Endothelial cell of umbilical vein (primary cell): ENCODE results near the gene SIPA1L3. TPM values are rescaled to one million over a fixed set of nuclear protein-coding genes. Genes with fewer than 3 reads are reported as not detected.

Experiments used
- BruUV-seq: library from RNA; stranded (reverse); fragments of 400-500 nt; replicated peaks from 2 replicates; lab custom pipeline; 2021; lab: Mats Ljungman, UMichigan
- CTCF ChIA-PET: fragments of 300-600, 350-600 bp; sonication (Branson Sonifier 250); formaldehyde crosslinking; loops from one replicate; lab custom pipeline; 2021; ENCODE audit warnings: antibody characterized with exemption, inconsistent platforms; lab: Charles Lee
- POLR2A ChIA-PET: fragments of 300-600, 350-600 bp; sonication (Branson Sonifier 250); formaldehyde crosslinking; loops from one replicate; lab custom pipeline; 2021; ENCODE audit warnings: antibody characterized with exemption, inconsistent platforms; lab: Charles Lee
- DNase-seq: peaks from one replicate; pipeline ENCODE4 v3.0.0-alpha.2; 2011; ENCODE audit warnings: low read depth, low spot score
- FAIRE-seq: peaks from 2 replicates; lab custom pipeline; 2011; peaks lifted over from hg19 to GRCh38; lab: Jason Lieb, UNC
- H2AFZ ChIP-seq: 2 replicates; pipeline ENCODE4 v1.6.0; 2012; ENCODE audit warnings: low read depth, low read length, control low read depth, inconsistent platforms
- H3K27ac ChIP-seq: 2 replicates; pipeline ENCODE4 v1.5.1; 2011; ENCODE audit warnings: low read depth, mild to moderate bottlenecking, control low read depth, low read length, moderate library complexity; ENCODE audit not compliant: insufficient read depth
- H3K27me3 ChIP-seq, 2 experiments: 2 replicates each; pipeline versions ENCODE4 v1.6.0 to v1.6.1; 2011; ENCODE audit warnings: low read length in 2 of 2, mixed read lengths in 1 of 2; ENCODE audit not compliant: control insufficient read depth in 2 of 2, insufficient read depth in 2 of 2
- H3K36me3 ChIP-seq, 2 experiments: 2 replicates in 1 of 2; 3 replicates in 1 of 2; pipeline ENCODE4 v1.5.1; 2011; ENCODE audit warnings: low read length in 2 of 2, mild to moderate bottlenecking in 1 of 2, moderate library complexity in 1 of 2; ENCODE audit not compliant: control insufficient read depth in 2 of 2, insufficient read depth in 2 of 2; ENCODE audit errors: extremely low read depth in 1 of 2
- H3K4me1 ChIP-seq: 3 replicates; pipeline ENCODE4 v1.5.1; 2011; ENCODE audit warnings: mild to moderate bottlenecking, low read length; ENCODE audit not compliant: control insufficient read depth, insufficient read depth; ENCODE audit errors: extremely low read depth
- H3K4me2 ChIP-seq: 2 replicates; pipeline ENCODE4 v1.6.1; 2011; ENCODE audit warnings: low read length, control low read depth, mixed read lengths; ENCODE audit not compliant: insufficient read depth
- H3K4me3 ChIP-seq, 3 experiments: fragments of 200-600 bp in 1 of 3; sonication (generic), shearing (Covaris generic) in 1 of 3; replicated peaks in 1 of 3; 2 replicates each; pipeline ENCODE4 v1.5.1; 2011 to 2016; ENCODE audit warnings: control low read depth in 3 of 3, low read length in 3 of 3, mild to moderate bottlenecking in 2 of 3, inconsistent platforms in 1 of 3, low read depth in 1 of 3, moderate library complexity in 1 of 3; ENCODE audit not compliant: insufficient read depth in 1 of 3
- H3K79me2 ChIP-seq: 2 replicates; pipeline ENCODE4 v1.6.0; 2012; ENCODE audit warnings: low read length, inconsistent platforms; ENCODE audit not compliant: control insufficient read depth, insufficient read depth
- H3K9ac ChIP-seq: replicated peaks from 2 replicates; pipeline ENCODE3; 2011; ENCODE audit warnings: low read length, control low read depth; ENCODE audit not compliant: insufficient read depth; ENCODE audit errors: extremely low read depth
- H3K9me1 ChIP-seq: replicated peaks from 3 replicates; pipeline ENCODE4 v1.6.0; 2011; ENCODE audit warnings: mild to moderate bottlenecking, low read length; ENCODE audit not compliant: control insufficient read depth, insufficient read depth; ENCODE audit errors: extremely low read depth
- H3K9me3 ChIP-seq: replicated peaks from 2 replicates; pipeline ENCODE4 v1.5.1; 2012; ENCODE audit warnings: low read length, inconsistent platforms; ENCODE audit not compliant: control insufficient read depth, insufficient read depth
- H4K20me1 ChIP-seq: replicated peaks from 2 replicates; pipeline ENCODE3; 2011; ENCODE audit warnings: mild to moderate bottlenecking, low read length; ENCODE audit not compliant: control insufficient read depth, insufficient read depth; ENCODE audit errors: extremely low read depth
- EZH2 ChIP-seq: IDR thresholded peaks from 2 replicates; pipeline ENCODE4 v1.6.1; 2012; ENCODE audit warnings: borderline replicate concordance, low read depth, mild to moderate bottlenecking, moderate library complexity, low read length, inconsistent platforms; ENCODE audit not compliant: severe bottlenecking
- FOS ChIP-seq: IDR thresholded peaks from 2 replicates; pipeline ENCODE4 v1.6.1; 2011; ENCODE audit warnings: mild to moderate bottlenecking, low read length, moderate library complexity, borderline replicate concordance; ENCODE audit not compliant: insufficient read depth
- GATA2 ChIP-seq: IDR thresholded peaks from 2 replicates; pipeline ENCODE4 v1.7.0; 2011; ENCODE audit warnings: low read depth, mild to moderate bottlenecking, moderate library complexity, mixed read lengths, low read length; ENCODE audit not compliant: insufficient read length, insufficient read depth
- JUN ChIP-seq: IDR thresholded peaks from 2 replicates; pipeline ENCODE4 v1.6.1; 2011; ENCODE audit warnings: borderline replicate concordance, low read depth; ENCODE audit not compliant: insufficient read length, insufficient read depth
- MYC ChIP-seq: IDR thresholded peaks from one replicate; pipeline ENCODE4 v1.6.1; 2011; ENCODE audit warnings: mild to moderate bottlenecking, low read depth, low read length
- POLR2A ChIP-seq: IDR thresholded peaks from 2 replicates; pipeline ENCODE4 v1.6.1; 2012; ENCODE audit warnings: low read depth, mild to moderate bottlenecking, control low read depth, low read length
- POLR2AphosphoS5 ChIP-seq: IDR thresholded peaks from 2 replicates; pipeline ENCODE4 v1.6.1; 2012; ENCODE audit warnings: low read depth, mild to moderate bottlenecking, control low read depth, low read length, moderate library complexity; ENCODE audit not compliant: insufficient read depth
- dilution Hi-C: fragments of 300-500 bp; cut with MboI; formaldehyde crosslinking; loops from one replicate; pipeline ENCODE4 v1.15.0; 2019; ENCODE audit warnings: low sequenced_read_pairs; ENCODE audit not compliant: extremely low pct_ligation_motif_present
- intact Hi-C: fragments of 100-400 bp; cut with micrococcal nuclease; formaldehyde crosslinking; loops from one replicate; pipeline ENCODE4 v1.10.0; 2022
- polyA plus RNA-seq, 4 experiments: library from polyadenylated mRNA; depleted of rRNA in 3 of 4; stranded (reverse) in 3 of 4; unstranded in 1 of 4; fragments of >200 nt; gene quantifications; 2 replicates each; pipeline versions ENCODE4 v1.2.1 to v1.2.3, GENCODE V29; 2011 to 2012; ENCODE audit warnings: missing spikeins in 1 of 4
- total RNA-seq: library from RNA; stranded (reverse); gene quantifications from 2 replicates; pipeline ENCODE4 v1.2.3, GENCODE V29; 2021
- TF ChIP-seq, protein P1 (sequence below), 2 donors: IDR thresholded peaks; 1 replicate in 1 of 2; 2 replicates in 1 of 2; pipeline ENCODE4 v1.5.1; 2011; ENCODE audit warnings: low read length in 2 of 2, mild to moderate bottlenecking in 2 of 2, moderate library complexity in 2 of 2, control low read depth in 1 of 2, inconsistent platforms in 1 of 2, low read depth in 1 of 2; ENCODE audit not compliant: insufficient read depth in 1 of 2; ENCODE audit errors: extremely low read depth in 1 of 2
- TF ChIP-seq, protein P2 (sequence below): IDR thresholded peaks from 2 replicates; pipeline ENCODE4 v1.6.1; 2011; ENCODE audit not compliant: insufficient read depth, insufficient read length

The SIPA1L3 gene
- total and polyA plus RNA-seq, 2 donors (not counting 3 experiments of a cell fraction or from before 2014, with no cell fraction given), result 14.2 to 47.2 TPM

DNA sequence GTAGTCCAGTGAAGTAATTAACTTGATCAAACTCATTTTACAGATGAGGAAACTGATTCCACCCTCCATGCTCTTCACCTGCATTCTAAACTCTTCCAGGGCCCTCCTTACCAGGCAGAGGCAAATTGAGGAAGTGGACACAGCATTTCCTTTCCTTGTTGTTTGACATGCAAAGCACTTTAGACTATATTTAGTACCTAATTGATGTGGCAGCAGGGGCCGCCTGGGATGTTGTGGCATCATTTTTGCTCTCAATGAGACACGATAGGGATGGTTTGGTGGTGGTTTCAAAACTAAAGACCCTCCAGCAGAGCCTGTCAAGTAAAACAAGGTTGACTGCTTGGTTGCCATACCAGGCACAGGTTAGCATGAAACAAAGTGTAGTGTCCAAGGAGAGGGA lies 7.9 kb downstream of the SIPA1L3 start:
- no peaks in the 10 kb centered on the region for H4K20me1 ChIP-seq
- CTCF ChIA-PET, result interaction anchor here (0.7 kb wide), 1 partner anchor 9 kb away, joined by 3 read pairs; no protein-coding TSS in a partner anchor

More for the DNA sequence above, 7.9 kb downstream of the SIPA1L3 start:
- POLR2A ChIA-PET, result no interaction called here
- H3K4me1 ChIP-seq, result peaks cover 3% of the 10 kb centered on the region
- no peak overlapping the region for H3K4me2 ChIP-seq
- H3K9ac ChIP-seq, result no peak overlapping the region
- no peak for DNase-seq
- peaks cover 82% of the 10 kb centered on the region for H3K79me2 ChIP-seq
- H3K27ac ChIP-seq, result no peak overlapping the region
- no peak overlapping the region for H3K4me3 ChIP-seq
- intact Hi-C loops, result no loop called here
- H3K9me3 ChIP-seq, result no peaks in the 10 kb centered on the region
- no peak for TF ChIP-seq GATA2
- TF ChIP-seq POLR2AphosphoS5, result no peak
- no peak for TF ChIP-seq JUN
- no peak for TF ChIP-seq POLR2A
- TF ChIP-seq FOS, result no peak
- TF ChIP-seq, protein P1, sequence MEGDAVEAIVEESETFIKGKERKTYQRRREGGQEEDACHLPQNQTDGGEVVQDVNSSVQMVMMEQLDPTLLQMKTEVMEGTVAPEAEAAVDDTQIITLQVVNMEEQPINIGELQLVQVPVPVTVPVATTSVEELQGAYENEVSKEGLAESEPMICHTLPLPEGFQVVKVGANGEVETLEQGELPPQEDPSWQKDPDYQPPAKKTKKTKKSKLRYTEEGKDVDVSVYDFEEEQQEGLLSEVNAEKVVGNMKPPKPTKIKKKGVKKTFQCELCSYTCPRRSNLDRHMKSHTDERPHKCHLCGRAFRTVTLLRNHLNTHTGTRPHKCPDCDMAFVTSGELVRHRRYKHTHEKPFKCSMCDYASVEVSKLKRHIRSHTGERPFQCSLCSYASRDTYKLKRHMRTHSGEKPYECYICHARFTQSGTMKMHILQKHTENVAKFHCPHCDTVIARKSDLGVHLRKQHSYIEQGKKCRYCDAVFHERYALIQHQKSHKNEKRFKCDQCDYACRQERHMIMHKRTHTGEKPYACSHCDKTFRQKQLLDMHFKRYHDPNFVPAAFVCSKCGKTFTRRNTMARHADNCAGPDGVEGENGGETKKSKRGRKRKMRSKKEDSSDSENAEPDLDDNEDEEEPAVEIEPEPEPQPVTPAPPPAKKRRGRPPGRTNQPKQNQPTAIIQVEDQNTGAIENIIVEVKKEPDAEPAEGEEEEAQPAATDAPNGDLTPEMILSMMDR (IDR thresholded peaks at IDR 0.05; ENCODE audit: extremely low read depth in 1 of 2, insufficient read depth in 1 of 2, low read depth in 1 of 2, low read length in 2 of 2), result no peak
- no peak for TF ChIP-seq EZH2
- no peak for TF ChIP-seq MYC
- TF ChIP-seq, protein P2, sequence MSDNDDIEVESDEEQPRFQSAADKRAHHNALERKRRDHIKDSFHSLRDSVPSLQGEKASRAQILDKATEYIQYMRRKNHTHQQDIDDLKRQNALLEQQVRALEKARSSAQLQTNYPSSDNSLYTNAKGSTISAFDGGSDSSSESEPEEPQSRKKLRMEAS, result no peak
- no TSS peak for BruUV-seq
- no peaks in the 10 kb centered on the region for H3K27me3 ChIP-seq
- H2AFZ ChIP-seq, result no peak overlapping the region
- H3K9me1 ChIP-seq, result no peaks in the 10 kb centered on the region
- FAIRE-seq, result no peak
- H3K36me3 ChIP-seq, result no peaks in the 10 kb centered on the region
- dilution Hi-C loops, result no loop called here
